Liver (tissue), 3 donors: Measurements from ENCODE around the gene HBA1.

ENCODE experiments used
- FOXA1 ChIP-seq: IDR thresholded peaks from 2 replicates; pipeline ENCODE4 v1.6.1; 2016; ENCODE audit warnings: antibody characterized with exemption
- JUND ChIP-seq, 2 donors: IDR thresholded peaks; 2 replicates each; pipeline ENCODE4 v1.6.1; 2016; ENCODE audit warnings: antibody characterized with exemption in 2 of 2
- MAX ChIP-seq: IDR thresholded peaks from 2 replicates; pipeline ENCODE4 v1.6.1; 2016; ENCODE audit warnings: antibody characterized with exemption
- RXRA ChIP-seq, 2 donors: IDR thresholded peaks; 2 replicates each; pipeline ENCODE4 v1.6.1; 2017 to 2018; ENCODE audit warnings: antibody characterized with exemption in 2 of 2, mild to moderate bottlenecking in 1 of 2
- SP1 ChIP-seq: IDR thresholded peaks from 2 replicates; pipeline ENCODE4 v1.6.1; 2018; ENCODE audit warnings: antibody characterized with exemption, mild to moderate bottlenecking
- TAF1 ChIP-seq: conservative IDR thresholded peaks from 2 replicates; pipeline ENCODE4 v1.6.1; 2016; ENCODE audit warnings: antibody characterized with exemption, mild to moderate bottlenecking
- ZBTB33 ChIP-seq: IDR thresholded peaks from 2 replicates; pipeline ENCODE4 v1.6.1; 2016; ENCODE audit warnings: antibody characterized with exemption
- TF ChIP-seq, protein P1 (sequence below): fragments of 150-350 bp; IDR thresholded peaks from 2 replicates; pipeline ENCODE4 v1.5.1; 2017; ENCODE audit warnings: improper control_type of control experiment, low read depth, low read length; ENCODE audit not compliant: missing input control
- TF ChIP-seq, protein P2 (sequence below): IDR thresholded peaks from 2 replicates; pipeline ENCODE4 v1.6.1; 2016; ENCODE audit warnings: antibody characterized with exemption, mild to moderate bottlenecking
- donor health status: healthy.
- donor health status: healthy.

- TF ChIP-seq JUND (IDR thresholded peaks at IDR 0.05), result no peak
- no peak for TF ChIP-seq RXRA (IDR thresholded peaks at IDR 0.05)
- TF ChIP-seq, protein P1, sequence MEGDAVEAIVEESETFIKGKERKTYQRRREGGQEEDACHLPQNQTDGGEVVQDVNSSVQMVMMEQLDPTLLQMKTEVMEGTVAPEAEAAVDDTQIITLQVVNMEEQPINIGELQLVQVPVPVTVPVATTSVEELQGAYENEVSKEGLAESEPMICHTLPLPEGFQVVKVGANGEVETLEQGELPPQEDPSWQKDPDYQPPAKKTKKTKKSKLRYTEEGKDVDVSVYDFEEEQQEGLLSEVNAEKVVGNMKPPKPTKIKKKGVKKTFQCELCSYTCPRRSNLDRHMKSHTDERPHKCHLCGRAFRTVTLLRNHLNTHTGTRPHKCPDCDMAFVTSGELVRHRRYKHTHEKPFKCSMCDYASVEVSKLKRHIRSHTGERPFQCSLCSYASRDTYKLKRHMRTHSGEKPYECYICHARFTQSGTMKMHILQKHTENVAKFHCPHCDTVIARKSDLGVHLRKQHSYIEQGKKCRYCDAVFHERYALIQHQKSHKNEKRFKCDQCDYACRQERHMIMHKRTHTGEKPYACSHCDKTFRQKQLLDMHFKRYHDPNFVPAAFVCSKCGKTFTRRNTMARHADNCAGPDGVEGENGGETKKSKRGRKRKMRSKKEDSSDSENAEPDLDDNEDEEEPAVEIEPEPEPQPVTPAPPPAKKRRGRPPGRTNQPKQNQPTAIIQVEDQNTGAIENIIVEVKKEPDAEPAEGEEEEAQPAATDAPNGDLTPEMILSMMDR, result no peak
- TF ChIP-seq SP1, result no peak
- TF ChIP-seq TAF1, result no peak
- TF ChIP-seq MAX, result no peak
- TF ChIP-seq FOXA1, result no peak
- TF ChIP-seq, protein P2, sequence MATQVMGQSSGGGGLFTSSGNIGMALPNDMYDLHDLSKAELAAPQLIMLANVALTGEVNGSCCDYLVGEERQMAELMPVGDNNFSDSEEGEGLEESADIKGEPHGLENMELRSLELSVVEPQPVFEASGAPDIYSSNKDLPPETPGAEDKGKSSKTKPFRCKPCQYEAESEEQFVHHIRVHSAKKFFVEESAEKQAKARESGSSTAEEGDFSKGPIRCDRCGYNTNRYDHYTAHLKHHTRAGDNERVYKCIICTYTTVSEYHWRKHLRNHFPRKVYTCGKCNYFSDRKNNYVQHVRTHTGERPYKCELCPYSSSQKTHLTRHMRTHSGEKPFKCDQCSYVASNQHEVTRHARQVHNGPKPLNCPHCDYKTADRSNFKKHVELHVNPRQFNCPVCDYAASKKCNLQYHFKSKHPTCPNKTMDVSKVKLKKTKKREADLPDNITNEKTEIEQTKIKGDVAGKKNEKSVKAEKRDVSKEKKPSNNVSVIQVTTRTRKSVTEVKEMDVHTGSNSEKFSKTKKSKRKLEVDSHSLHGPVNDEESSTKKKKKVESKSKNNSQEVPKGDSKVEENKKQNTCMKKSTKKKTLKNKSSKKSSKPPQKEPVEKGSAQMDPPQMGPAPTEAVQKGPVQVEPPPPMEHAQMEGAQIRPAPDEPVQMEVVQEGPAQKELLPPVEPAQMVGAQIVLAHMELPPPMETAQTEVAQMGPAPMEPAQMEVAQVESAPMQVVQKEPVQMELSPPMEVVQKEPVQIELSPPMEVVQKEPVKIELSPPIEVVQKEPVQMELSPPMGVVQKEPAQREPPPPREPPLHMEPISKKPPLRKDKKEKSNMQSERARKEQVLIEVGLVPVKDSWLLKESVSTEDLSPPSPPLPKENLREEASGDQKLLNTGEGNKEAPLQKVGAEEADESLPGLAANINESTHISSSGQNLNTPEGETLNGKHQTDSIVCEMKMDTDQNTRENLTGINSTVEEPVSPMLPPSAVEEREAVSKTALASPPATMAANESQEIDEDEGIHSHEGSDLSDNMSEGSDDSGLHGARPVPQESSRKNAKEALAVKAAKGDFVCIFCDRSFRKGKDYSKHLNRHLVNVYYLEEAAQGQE, result no peak
- TF ChIP-seq ZBTB33, result no peak
Observed at GRCh38 chr16:187330-187729, 10.8 kb downstream of the HBA1 start.
